HG03442 (cell line): Measurements from ENCODE around the gene CARTPT.

ENCODE experiments used
- ATAC-seq: cut with Tn5 transposase; IDR thresholded peaks from one replicate; pipeline ENCODE4 v1.9.1; 2021; ENCODE audit warnings: mild to moderate bottlenecking, moderate library complexity; ENCODE audit not compliant: unreplicated experiment

CARTPT gene

GRCh38 chr5:71719063-71719964, at the start of gene CARTPT:
Gene CARTPT (plus strand): TSS chr5:71719275. CDS start chr5:71719294, 19 bp downstream.
- ATAC-seq = no peak

DNA sequence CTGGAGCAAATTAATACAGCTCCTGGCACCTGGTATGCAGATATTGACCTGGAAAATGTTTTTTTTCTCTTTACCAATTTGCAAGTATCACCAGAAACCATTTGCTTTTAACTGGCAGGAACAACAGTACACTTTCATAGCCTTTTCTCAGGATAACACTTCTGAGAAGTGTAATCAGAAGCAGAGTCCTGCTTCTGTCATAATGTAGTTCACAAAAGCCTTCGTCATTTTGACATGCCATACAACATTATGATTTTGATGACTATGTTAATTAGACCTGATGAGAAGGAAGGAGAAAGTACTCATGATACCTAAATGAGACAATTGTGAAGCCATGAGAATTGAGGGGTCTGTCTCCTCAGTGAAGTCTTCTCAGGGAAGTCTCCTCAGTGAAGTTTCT, 41.1 kb upstream of the CARTPT start:
- no peak for ATAC-seq

DNA sequence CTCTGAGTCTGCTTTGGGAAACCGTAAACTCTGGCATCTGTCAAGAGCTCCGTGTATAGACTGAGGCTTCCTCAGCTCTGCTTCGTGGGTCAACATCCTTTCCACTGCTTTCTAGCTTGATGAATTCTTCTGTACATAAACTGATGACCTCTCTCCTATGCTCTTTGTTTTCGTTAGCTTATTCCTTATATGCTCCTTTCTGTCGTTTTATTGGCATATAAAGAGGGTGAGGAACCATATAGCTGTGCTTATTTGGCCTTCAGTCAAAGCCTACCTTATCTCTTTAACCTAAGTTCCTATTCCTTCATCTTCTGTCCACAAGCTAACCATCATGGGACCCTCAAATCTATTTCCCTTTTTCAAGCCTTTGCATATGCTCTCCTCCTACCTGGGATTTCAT, 39.4 kb upstream of the CARTPT start:
- ATAC-seq = no peak

GRCh38 chr5:71680510-71680909, 38.6 kb upstream of the CARTPT start:
- no peak for ATAC-seq

DNA sequence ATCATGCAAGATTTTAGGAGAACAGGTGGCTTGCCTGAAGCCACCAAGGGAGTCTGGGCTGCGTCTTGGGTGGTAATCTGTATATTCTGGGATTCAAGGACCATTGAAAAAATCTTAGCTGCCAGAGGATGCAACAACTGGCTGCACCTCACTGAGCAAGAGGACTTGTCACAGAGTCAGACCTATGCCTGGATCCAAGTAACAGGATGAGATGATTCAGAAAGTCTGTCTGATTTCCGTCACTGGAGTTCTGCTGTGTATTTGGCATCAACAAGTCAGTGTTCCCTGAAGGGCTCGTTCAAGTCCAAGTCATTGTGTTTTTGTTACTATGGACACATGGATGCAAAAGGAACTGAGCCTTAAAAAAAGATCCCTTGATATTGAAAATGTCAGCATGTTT, 37.8 kb upstream of the CARTPT start:
- ATAC-seq = no peak

- ATAC-seq = no peak
Observed at GRCh38 chr5:71684309-71684708, 34.8 kb upstream of the CARTPT start.

GRCh38 chr5:71693828-71694427, 25.1 kb upstream of the CARTPT start:
- ATAC-seq = no peak

- no peak for ATAC-seq
Observed at GRCh38 chr5:71695071-71695470, 24.0 kb upstream of the CARTPT start.

DNA sequence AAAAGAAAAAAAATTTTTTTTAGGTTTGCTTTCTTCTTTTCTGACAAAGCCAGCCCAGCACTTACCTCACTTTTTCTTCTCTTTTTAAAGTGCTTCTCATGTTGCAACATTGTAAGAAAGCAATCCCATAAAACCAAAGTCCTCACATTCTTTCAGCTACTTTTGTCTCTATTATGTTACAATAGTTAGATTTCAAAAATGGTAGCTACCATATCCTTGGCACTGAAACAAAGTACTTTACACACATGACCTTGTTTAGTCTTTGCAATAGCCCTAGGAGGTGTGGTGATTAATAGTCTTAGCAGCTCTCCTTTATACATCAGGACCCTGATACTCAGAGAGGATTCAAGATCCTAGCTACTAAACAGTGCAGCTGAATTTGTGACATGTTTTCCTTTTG, 23.5 kb upstream of the CARTPT start:
- ATAC-seq = no peak

GRCh38 chr5:71697967-71698366, 21.1 kb upstream of the CARTPT start:
- no peak for ATAC-seq

GRCh38 chr5:71699233-71699632, 19.8 kb upstream of the CARTPT start:
- ATAC-seq = no peak

GRCh38 chr5:71699751-71700150, 19.3 kb upstream of the CARTPT start:
- no peak for ATAC-seq

GRCh38 chr5:71700803-71701202, 18.3 kb upstream of the CARTPT start:
- no peak for ATAC-seq

GRCh38 chr5:71701407-71701806, 17.7 kb upstream of the CARTPT start:
- ATAC-seq = no peak

GRCh38 chr5:71703941-71704340, 15.1 kb upstream of the CARTPT start:
- no peak for ATAC-seq

DNA sequence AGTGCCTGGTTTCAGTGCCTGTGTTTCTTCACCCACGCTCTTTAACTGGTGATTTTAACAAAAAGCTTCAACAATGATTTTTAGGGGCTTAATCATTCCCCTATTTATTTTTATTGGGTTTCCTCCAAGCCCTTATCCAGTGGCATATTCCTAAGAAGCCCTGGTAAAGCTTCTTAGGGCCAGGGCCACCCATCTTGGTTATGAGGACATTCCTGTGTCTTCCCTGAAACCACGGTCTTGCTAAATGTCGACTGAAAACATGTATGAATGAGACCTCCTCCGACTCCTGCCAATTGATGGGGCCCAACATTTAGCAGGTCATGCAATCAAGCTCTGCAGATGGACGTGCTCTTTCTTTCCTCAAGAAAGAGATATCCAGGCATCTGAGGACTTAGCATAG, 13.7 kb upstream of the CARTPT start:
- ATAC-seq = no peak

GRCh38 chr5:71706906-71707305, 12.2 kb upstream of the CARTPT start:
- no peak for ATAC-seq

DNA sequence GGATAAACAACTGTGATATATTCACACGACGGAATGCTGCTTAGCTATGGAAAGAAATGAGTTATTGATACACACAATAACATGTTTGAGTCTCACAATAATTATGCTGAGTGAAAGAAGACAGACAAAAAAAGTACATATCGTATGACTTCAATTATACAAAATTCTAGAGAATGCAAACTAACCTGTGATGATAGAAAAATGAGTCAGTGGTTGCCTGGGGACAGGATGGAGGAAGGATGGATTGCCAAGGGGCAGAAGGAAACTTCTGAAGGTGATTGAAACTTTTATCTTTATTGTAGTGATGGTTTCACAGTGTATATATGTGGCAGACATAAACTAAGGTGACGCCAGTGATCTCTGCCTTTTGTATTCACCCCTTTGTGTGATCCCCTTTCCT, 7.5 kb upstream of the CARTPT start:
- no peak for ATAC-seq

- no peak for ATAC-seq
Observed at GRCh38 chr5:71714911-71715310, 4.2 kb upstream of the CARTPT start.

DNA sequence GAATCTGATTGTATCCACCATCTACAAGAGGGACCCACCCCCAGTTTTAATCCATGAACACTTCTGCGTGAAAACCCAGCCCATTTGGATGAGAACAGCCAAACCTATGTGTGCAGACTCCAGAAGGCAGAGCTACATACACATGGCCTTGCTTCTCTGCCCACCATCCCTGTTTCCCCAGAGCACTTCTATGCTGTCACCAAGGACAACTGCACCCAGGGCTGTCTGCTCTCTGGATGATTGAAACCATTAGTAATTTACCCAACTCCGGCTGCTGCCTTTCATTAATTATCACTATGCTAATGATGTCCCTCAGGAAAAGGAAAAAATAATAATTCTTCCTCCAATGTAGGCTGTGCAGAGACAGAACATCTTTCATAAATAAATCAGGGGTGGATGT, 8.9 kb downstream of the CARTPT start:
- ATAC-seq = no peak

- no peak for ATAC-seq
Observed at GRCh38 chr5:71731015-71731414, 11.9 kb downstream of the CARTPT start.

DNA sequence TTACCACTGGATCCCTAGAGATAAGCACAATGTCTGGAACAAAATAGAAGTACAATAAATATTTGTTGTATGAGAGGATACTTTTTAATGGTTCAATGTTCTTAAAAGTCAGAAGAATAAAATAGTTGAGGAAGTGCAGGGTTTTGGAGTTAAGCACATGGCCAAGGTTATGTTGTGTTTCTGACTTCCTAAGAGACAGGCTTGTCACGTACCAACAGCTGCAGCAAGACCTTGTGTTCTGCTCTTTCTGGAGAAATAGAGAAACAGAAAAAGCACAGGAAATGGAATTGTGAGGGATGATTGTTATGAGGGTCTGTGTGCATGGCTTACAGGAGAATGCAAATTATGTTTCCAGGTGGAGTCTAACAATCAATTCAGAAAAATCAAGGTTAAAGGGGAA, 12.9 kb downstream of the CARTPT start:
- ATAC-seq = no peak
